ENCODE data around the gene UMPS.

UMPS gene

GRCh38 chr3:124730129-124730940, at the start of gene UMPS:
TSS of gene UMPS (plus strand) at chr3:124730452. CDS start at chr3:124730472, 20 bp downstream.
- peak; percentile 82 for DNase-seq (ENCODE audit: low read depth)

- no peak for DNase-seq (ENCODE audit: low read depth)
These were observed 49.7 kb upstream of the UMPS start for GRCh38 chr3:124680521-124680920.

- DNase-seq (ENCODE audit: low read depth), result no peak
These were observed 48.0 kb upstream of the UMPS start for GRCh38 chr3:124682263-124682662.

- DNase-seq (ENCODE audit: low read depth), result no peak
These were observed 45.8 kb upstream of the UMPS start for GRCh38 chr3:124684459-124684858.

GRCh38 chr3:124685067-124685466, 45.2 kb upstream of the UMPS start:
- no peak for DNase-seq (ENCODE audit: low read depth)

GRCh38 chr3:124685481-124685880, 44.8 kb upstream of the UMPS start:
- DNase-seq (ENCODE audit: low read depth), result peak; percentile 23

GRCh38 chr3:124686028-124686670, 44.1 kb upstream of the UMPS start:
- DNase-seq (ENCODE audit: low read depth), result no peak

GRCh38 chr3:124688581-124689454, 41.4 kb upstream of the UMPS start:
- peak; percentile 82 for DNase-seq (ENCODE audit: low read depth)

GRCh38 chr3:124691599-124691998, 38.7 kb upstream of the UMPS start:
- DNase-seq (ENCODE audit: low read depth), result no peak

GRCh38 chr3:124694486-124694885, 35.8 kb upstream of the UMPS start:
- no peak for DNase-seq (ENCODE audit: low read depth)

GRCh38 chr3:124695369-124695768, 34.9 kb upstream of the UMPS start:
- DNase-seq (ENCODE audit: low read depth), result no peak

- DNase-seq (ENCODE audit: low read depth), result no peak
These were observed 34.2 kb upstream of the UMPS start for GRCh38 chr3:124696006-124696405.

GRCh38 chr3:124697302-124697701, 33.0 kb upstream of the UMPS start:
- no peak for DNase-seq (ENCODE audit: low read depth)

GRCh38 chr3:124698030-124698770, 32.1 kb upstream of the UMPS start:
- DNase-seq (ENCODE audit: low read depth), result no peak

- no peak for DNase-seq (ENCODE audit: low read depth)
These were observed 31.2 kb upstream of the UMPS start for GRCh38 chr3:124699051-124699450.

- DNase-seq (ENCODE audit: low read depth), result no peak
These were observed 30.4 kb upstream of the UMPS start for GRCh38 chr3:124699686-124700396.

GRCh38 chr3:124700880-124701684, 29.2 kb upstream of the UMPS start:
- peak; percentile 39 for DNase-seq (ENCODE audit: low read depth)

GRCh38 chr3:124701687-124702086, 28.6 kb upstream of the UMPS start:
- peak; percentile 82 for DNase-seq (ENCODE audit: low read depth)

- no peak for DNase-seq (ENCODE audit: low read depth)
These were observed 27.3 kb upstream of the UMPS start for GRCh38 chr3:124702950-124703349.

- DNase-seq (ENCODE audit: low read depth), result no peak
These were observed 24.7 kb upstream of the UMPS start for GRCh38 chr3:124705552-124705951.
